Activated T-helper 2 cell treated with anti-CD3 and anti-CD28 coated beads, Interferon-gamma antibody, Interleukin-2, Interleukin-4, amounts not matched to agents 10 μg/mL and 5 μg/mL and 100 μg/mL, durations not matched to agents 14 hours and 24 hours and 36 hours (primary cell): ENCODE results near the gene CDH10. TPM values are rescaled to one million over a fixed set of nuclear protein-coding genes. Genes with fewer than 3 reads are reported as not detected.

ENCODE experiments used
- DNase-seq: peaks from one replicate; pipeline ENCODE4 v3.0.0; 2021; ENCODE audit warnings: low spot score
- H3K27ac Mint-ChIP-seq: one replicate; pipeline ENCODE4 v1.8.0; 2021; ENCODE audit warnings: mixed read lengths
- H3K27me3 Mint-ChIP-seq: one replicate; pipeline ENCODE4 v1.8.0; 2021; ENCODE audit warnings: low read depth, mixed read lengths
- H3K36me3 Mint-ChIP-seq: one replicate; pipeline ENCODE4 v1.8.0; 2021; ENCODE audit warnings: low read depth, mixed read lengths
- H3K4me1 Mint-ChIP-seq: one replicate; pipeline ENCODE4 v1.8.0; 2021; ENCODE audit warnings: low read depth, mixed read lengths
- H3K4me3 Mint-ChIP-seq: one replicate; pipeline ENCODE4 v1.8.0; 2021; ENCODE audit warnings: low read depth, mild to moderate bottlenecking, moderate library complexity, mixed read lengths
- H3K9me3 Mint-ChIP-seq: one replicate; pipeline ENCODE4 v1.8.0; 2021; ENCODE audit warnings: mixed read lengths
- intact Hi-C: fragments of 100-400 bp; cut with micrococcal nuclease; formaldehyde crosslinking; loops from one replicate; pipeline ENCODE4 v1.15.1; 2023
- total RNA-seq: library from RNA; stranded (reverse); gene quantifications from 2 replicates; pipeline ENCODE4 v1.2.3, GENCODE V29; 2022

CDH10 gene
- total RNA-seq, 1 donor from 2014 or later, result not detected

DNA sequence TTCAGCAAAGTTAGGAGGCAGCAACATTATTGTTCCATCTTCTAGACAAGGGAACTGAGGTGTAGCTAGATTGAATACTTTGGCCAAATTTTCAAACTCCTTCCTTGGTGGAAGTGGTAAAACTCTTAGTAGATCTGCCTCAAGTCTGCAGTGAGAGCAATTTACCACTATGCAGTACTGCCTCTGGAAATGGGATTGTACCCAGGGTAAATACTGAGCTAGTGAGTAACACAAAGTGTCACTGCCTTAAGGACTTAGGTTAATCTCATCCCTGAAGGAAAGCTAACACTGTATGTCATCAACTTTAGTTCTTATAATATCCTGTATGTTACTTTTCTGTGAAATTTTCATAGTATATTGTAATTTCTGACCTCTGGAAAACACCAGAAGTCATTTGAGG lies 13.9 kb downstream of the CDH10 start:
- Mint-ChIP-seq H3K27ac (no peak overlapping the region), H3K36me3 (no peaks in the 10 kb centered on the region), H3K27me3 (no peaks in the 10 kb centered on the region), H3K4me1 (no peaks in the 10 kb centered on the region), H3K9me3 (no peaks in the 10 kb centered on the region), H3K4me3 (no peak overlapping the region)
- intact Hi-C loops, result no loop called here
- DNase-seq, result no peak

DNA sequence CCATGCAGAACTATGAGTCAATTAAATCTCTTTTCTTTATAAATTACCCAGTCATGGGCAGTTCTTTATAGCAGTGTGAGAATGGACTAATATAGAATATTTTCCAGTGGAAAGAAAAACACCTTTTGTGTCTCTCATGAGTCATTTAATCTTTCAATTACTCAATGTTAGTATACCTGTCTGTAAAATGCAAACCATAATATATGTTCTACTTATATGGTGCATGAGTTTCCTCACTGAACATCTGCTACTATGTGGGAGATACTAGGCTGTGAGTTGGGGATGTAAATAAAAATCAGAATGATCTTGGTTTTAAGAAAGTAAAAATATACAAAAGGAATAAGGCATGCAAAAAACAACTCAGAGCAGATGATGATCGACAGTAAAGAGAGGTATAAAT lies 15.0 kb downstream of the CDH10 start:
- Mint-ChIP-seq H3K4me3 (no peak overlapping the region), H3K4me1 (no peaks in the 10 kb centered on the region), H3K27ac (no peak overlapping the region), H3K27me3 (no peaks in the 10 kb centered on the region), H3K36me3 (no peaks in the 10 kb centered on the region), H3K9me3 (no peaks in the 10 kb centered on the region)
- no peak for DNase-seq
- intact Hi-C loops, result no loop called here

DNA sequence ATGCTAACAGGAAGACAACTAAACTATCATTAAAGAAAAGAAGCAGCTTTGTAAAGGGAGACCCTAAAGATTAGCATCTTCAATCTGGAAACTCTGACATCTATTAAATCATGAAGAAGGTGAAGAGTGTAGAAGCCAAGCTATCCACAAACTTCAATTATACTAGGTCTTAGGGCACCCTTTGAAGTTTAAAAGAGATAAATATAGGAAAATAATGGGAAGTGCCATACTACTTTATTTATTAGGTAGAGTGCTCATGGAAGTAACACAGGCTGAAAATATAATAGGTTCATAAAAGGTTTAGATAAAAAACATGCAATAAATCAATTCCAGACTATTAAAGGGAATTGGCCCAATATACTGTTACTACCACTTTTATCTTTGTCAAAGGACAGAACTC lies 19.9 kb downstream of the CDH10 start:
- Mint-ChIP-seq H3K27me3 (no peaks in the 10 kb centered on the region), H3K27ac (no peak overlapping the region), H3K36me3 (no peaks in the 10 kb centered on the region), H3K9me3 (peaks cover 3% of the 10 kb centered on the region), H3K4me3 (no peak overlapping the region), H3K4me1 (no peaks in the 10 kb centered on the region)
- intact Hi-C loops, result no loop called here
- DNase-seq, result no peak

DNA sequence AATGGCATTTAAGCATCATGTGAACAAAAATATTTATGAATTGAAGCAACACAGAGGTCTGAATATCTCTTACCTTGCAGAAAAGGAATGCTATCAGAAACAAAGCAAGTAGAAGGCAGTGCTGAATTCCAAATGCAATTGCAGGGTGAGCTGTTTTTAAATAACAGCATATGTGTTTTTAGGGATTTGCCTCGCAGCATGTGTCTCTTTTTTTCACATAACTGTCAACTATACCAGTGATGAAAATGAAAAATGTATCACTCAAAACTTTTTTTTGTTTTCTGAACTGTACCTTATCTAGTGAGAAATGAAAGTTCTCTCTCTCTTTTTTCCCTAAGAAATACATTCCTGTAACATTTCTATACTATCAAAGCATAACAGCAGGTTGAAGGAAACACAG lies 21.2 kb downstream of the CDH10 start:
- Mint-ChIP-seq H3K36me3 (no peaks in the 10 kb centered on the region), H3K27me3 (no peaks in the 10 kb centered on the region), H3K4me1 (no peaks in the 10 kb centered on the region), H3K9me3 (peaks cover 8% of the 10 kb centered on the region), H3K27ac (no peak overlapping the region), H3K4me3 (no peak overlapping the region)
- intact Hi-C loops, result no loop called here
- no peak for DNase-seq

DNA sequence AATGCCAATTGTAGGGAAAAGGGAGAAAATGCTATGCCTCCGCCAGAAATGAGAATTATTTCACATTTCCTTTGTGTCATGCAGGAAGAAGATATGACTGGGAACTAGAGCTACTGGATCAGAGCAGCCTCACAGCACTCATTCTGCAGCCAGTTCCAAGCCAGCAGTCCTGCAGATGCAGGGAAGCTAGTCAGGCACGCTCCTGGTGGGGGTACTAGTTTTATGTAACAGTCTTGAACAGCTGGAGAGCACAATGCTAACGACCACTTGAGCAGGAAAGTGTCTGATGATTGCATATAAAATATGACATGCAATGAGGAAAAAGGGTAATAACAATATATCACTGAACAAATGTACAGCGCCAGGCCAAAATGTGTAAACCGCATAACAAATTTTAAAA lies 21.7 kb downstream of the CDH10 start:
- DNase-seq, result no peak
- H3K36me3 Mint-ChIP-seq, result no peaks in the 10 kb centered on the region
- H3K9me3 Mint-ChIP-seq, result peaks cover 8% of the 10 kb centered on the region
- no peak overlapping the region for H3K27ac Mint-ChIP-seq
- H3K4me1 Mint-ChIP-seq, result no peaks in the 10 kb centered on the region
- no peak overlapping the region for H3K4me3 Mint-ChIP-seq
- intact Hi-C loops, result no loop called here
- H3K27me3 Mint-ChIP-seq, result no peaks in the 10 kb centered on the region

DNA sequence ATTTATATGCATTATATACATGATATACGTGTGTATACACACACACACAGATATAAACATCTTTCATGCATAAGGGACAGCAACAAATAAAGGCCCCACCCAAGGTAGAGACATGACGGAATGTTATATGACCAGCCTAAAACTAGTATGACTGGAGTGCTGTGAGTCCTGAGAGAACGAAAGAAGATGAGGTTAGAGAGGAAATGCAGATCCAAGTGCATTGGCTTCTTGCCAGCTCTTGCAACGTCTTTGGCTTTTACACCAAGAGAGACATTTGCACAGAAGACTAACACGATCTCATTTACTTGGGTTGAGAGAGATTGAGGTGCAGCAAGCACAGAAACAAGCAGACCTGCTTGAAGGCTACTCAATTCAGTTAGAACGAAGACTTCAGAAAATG lies 23.0 kb downstream of the CDH10 start:
- no peak overlapping the region for H3K4me3 Mint-ChIP-seq
- no peak overlapping the region for H3K27ac Mint-ChIP-seq
- H3K4me1 Mint-ChIP-seq, result no peaks in the 10 kb centered on the region
- peaks cover 11% of the 10 kb centered on the region for H3K9me3 Mint-ChIP-seq
- no peak for DNase-seq
- H3K27me3 Mint-ChIP-seq, result no peaks in the 10 kb centered on the region
- H3K36me3 Mint-ChIP-seq, result no peaks in the 10 kb centered on the region
- intact Hi-C loops, result no loop called here

DNA sequence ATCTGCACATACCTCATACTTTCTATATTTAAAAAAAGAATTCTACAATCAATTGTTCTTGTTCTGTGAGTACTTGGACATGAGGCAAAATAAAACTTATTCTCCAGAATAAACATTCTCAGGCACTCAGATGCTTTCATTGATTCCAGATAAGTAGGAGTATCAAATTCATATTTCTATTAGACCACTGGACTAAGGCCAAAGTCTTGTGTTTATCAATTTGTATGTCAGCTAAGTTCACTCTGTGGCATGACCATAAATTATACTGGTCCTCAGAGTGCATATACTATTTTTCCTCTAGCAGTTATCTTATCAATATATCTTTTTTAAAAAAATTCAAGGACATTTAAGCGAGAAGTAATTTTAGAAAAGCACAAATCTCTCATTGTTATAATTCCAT lies 28.2 kb downstream of the CDH10 start:
- no peaks in the 10 kb centered on the region for H3K36me3 Mint-ChIP-seq

DNA sequence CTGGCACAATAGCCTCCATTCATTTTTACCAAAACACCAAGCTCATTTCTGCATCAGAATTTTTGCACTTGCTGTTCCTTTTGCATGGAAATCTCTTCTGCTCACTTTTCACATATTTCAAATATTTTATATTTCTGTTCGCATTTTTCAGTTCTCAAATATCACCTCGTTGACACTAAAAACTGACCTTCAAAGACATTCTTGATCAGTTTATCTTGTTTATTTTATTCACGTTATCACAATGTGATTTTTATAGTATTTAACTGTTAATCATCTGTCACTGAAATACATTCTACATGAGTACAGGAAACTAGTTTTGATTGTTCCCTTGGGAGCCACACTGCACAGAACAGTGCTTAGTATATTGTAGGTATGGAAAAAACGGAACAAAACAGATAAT lies 29.6 kb downstream of the CDH10 start:
- no peaks in the 10 kb centered on the region for H3K27me3 Mint-ChIP-seq
- H3K9me3 Mint-ChIP-seq, result peaks cover 32% of the 10 kb centered on the region
- H3K36me3 Mint-ChIP-seq, result no peaks in the 10 kb centered on the region
- no peaks in the 10 kb centered on the region for H3K4me1 Mint-ChIP-seq
- H3K4me3 Mint-ChIP-seq, result no peak overlapping the region
- H3K27ac Mint-ChIP-seq, result no peak overlapping the region
- intact Hi-C loops, result no loop called here
- no peak for DNase-seq

More for the DNA sequence above, 28.2 kb downstream of the CDH10 start:
- intact Hi-C loops, result no loop called here
- no peak overlapping the region for H3K4me3 Mint-ChIP-seq
- no peaks in the 10 kb centered on the region for H3K27me3 Mint-ChIP-seq
- no peak for DNase-seq
- H3K9me3 Mint-ChIP-seq, result peaks cover 31% of the 10 kb centered on the region
- H3K27ac Mint-ChIP-seq, result no peak overlapping the region
- no peaks in the 10 kb centered on the region for H3K4me1 Mint-ChIP-seq

DNA sequence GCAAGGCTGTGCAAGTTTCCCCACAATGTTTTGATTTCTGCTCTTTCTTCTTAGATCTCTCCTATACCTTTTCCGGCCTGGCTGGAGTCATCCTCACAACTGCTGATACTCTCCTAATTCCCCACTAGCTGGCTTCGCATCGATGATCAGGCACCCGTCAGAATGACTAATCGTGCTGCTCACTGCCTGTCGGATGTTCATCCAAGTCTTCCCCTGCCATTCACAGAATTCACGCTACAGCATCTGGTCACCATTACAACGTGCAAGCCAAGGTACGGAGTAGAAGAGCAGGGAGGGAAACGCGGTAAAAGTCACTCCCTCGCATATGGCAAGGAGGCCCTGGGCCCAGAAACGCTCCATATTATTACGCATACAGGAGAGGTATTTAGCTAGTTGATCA lies 35.1 kb downstream of the CDH10 start:
- H3K27me3 Mint-ChIP-seq, result no peaks in the 10 kb centered on the region
- H3K9me3 Mint-ChIP-seq, result peaks cover 33% of the 10 kb centered on the region
- DNase-seq, result no peak
- no peak overlapping the region for H3K4me3 Mint-ChIP-seq
- no peaks in the 10 kb centered on the region for H3K36me3 Mint-ChIP-seq
- intact Hi-C loops, result no loop called here
- no peak overlapping the region for H3K27ac Mint-ChIP-seq
- H3K4me1 Mint-ChIP-seq, result no peaks in the 10 kb centered on the region

DNA sequence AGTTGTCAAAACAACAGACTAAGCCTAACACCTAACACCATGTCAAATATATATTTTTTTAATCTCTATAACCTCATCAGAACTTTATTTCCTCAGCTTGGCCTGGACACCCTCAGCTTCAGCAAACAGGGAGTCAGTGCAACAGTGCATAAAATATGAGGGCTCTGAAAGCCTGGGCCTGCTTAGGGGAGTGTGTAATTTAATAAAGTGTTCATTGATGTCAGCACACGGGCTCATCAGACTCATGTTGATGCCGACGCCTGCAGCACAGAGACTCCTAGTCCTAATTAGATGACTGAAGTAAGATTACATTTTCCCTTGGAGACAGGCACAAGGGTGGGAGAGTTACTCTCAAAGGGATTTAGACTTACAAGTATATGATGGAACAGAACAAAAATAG lies 37.8 kb downstream of the CDH10 start:
- Mint-ChIP-seq H3K36me3 (no peaks in the 10 kb centered on the region), H3K9me3 (peaks cover 31% of the 10 kb centered on the region), H3K4me1 (no peaks in the 10 kb centered on the region), H3K27ac (no peak overlapping the region), H3K27me3 (no peaks in the 10 kb centered on the region), H3K4me3 (no peak overlapping the region)
- DNase-seq, result no peak
- intact Hi-C loops, result no loop called here

DNA sequence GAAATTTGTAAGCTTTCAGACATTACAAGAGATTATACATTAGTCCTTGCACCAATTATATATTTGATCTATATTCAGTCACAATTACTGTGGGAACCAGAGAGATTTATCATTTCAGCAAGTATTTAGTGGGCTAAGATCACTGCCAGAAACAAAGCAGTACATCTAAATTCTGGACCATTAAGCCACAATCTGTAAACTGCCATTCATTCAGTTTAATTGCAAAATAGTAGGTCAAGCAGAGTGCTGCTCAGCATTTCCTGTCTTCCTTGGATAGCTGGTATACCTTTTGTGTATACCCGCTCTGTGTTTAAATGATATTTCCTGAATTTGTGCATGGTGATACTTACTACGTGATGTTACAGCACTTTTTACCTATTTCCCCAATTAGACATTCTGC lies 42.6 kb downstream of the CDH10 start:
- H3K9me3 Mint-ChIP-seq, result peaks cover 40% of the 10 kb centered on the region
- intact Hi-C loops, result no loop called here
- no peak overlapping the region for H3K27ac Mint-ChIP-seq
- no peaks in the 10 kb centered on the region for H3K27me3 Mint-ChIP-seq
- H3K4me1 Mint-ChIP-seq, result no peaks in the 10 kb centered on the region
- no peak for DNase-seq
- H3K36me3 Mint-ChIP-seq, result no peaks in the 10 kb centered on the region
- no peak overlapping the region for H3K4me3 Mint-ChIP-seq

DNA sequence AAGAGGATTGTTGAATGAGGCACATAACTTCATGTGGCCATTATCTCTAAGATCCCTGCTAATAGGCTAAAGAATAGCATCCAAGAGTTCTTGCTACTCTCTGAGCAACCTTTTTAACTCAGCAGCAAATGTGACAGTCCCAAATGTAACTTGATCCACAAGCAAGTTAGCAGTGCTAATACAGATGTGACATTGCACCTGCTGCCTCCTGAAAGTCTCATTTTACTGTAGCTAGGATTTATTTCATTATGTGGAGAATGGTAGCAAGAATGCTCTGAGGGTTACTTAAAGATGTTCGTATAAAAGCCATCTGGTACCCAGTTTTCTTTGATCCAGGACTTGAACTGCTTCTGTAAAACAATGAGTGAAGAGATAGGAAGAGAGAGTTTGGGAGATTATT lies 45.8 kb downstream of the CDH10 start:
- Mint-ChIP-seq H3K4me1 (no peaks in the 10 kb centered on the region), H3K27me3 (no peaks in the 10 kb centered on the region), H3K36me3 (no peaks in the 10 kb centered on the region), H3K4me3 (no peak overlapping the region), H3K9me3 (peaks cover 48% of the 10 kb centered on the region), H3K27ac (no peak overlapping the region)
- no peak for DNase-seq
- intact Hi-C loops, result no loop called here

DNA sequence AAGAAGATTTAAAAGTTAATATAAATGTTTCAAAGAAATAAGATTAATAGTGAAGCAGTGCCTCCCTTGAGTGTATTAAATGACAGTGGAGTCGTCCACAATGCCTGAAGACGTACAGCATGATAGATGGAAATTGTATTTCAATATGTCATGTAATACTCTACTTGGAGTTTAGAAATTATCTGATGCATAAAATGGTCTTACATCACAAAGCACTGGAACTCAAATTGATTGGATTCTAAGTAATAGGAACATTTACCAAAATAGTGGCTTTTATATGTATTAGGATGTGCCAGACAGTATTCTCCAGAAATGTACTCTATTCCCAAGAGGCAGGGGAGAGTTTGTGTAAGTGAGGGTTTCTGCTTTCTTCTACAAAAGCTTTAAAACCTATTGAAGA lies 49.4 kb downstream of the CDH10 start:
- intact Hi-C loops, result no loop called here
- Mint-ChIP-seq H3K9me3 (peaks cover 36% of the 10 kb centered on the region), H3K27ac (no peak overlapping the region), H3K4me3 (no peak overlapping the region), H3K36me3 (no peaks in the 10 kb centered on the region), H3K4me1 (no peaks in the 10 kb centered on the region), H3K27me3 (no peaks in the 10 kb centered on the region)
- DNase-seq, result no peak

DNA sequence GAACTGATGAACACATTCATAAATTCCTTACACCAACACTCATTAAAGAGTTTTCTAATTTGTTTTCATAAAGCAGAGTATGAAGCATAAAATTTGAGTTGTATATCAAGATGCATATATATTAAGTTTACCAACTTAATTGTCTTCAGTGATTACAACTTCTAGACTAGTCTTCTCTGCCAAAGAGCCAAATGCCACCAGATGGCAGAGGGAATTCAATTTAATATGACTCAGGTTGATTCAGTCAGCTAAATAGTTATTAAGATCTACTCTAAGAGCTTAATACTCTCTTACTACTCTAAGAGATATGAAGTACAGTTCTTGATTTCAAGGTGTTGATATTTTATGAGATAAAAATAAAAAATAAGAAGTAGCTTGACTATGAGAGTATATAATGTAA lies 53.4 kb downstream of the CDH10 start:
- DNase-seq, result no peak
- intact Hi-C loops, result no loop called here
- no peak overlapping the region for H3K27ac Mint-ChIP-seq
- H3K9me3 Mint-ChIP-seq, result peaks cover 18% of the 10 kb centered on the region
- no peaks in the 10 kb centered on the region for H3K36me3 Mint-ChIP-seq
- H3K27me3 Mint-ChIP-seq, result no peaks in the 10 kb centered on the region
- H3K4me1 Mint-ChIP-seq, result no peaks in the 10 kb centered on the region
- H3K4me3 Mint-ChIP-seq, result no peak overlapping the region
